ENCODE data around the gene PRKAB1. TPM values are rescaled to one million over a fixed set of nuclear protein-coding genes. Genes with fewer than 3 reads are reported as not detected.
A peak's percentile ranks its signal among the peaks of the same experiment; 100 is the strongest.

The PRKAB1 gene
- total and polyA plus RNA-seq, 2 experiments from 2014 or later = 16.3 to 31.0 TPM

- Histone ChIP-seq H3K79me2 (replicated peaks; ENCODE audit: insufficient read depth) (0 out of 2 replicates have a peak, but pooled peaks cover 4% of the 10 kb centered on the region), H3K27ac (ENCODE audit: low read depth) (no peak overlapping the region), H3K36me3 (ENCODE audit: insufficient read depth) (peaks cover 66% of the 10 kb centered on the region), H3K4me3 (no peak overlapping the region), H4K20me1 (replicated peaks; ENCODE audit: insufficient read depth) (peaks cover 28% of the 10 kb centered on the region; the same call in 1 of the 2 replicates), H3F3A (replicated peaks; ENCODE audit: low read depth) (0 out of 2 replicates have a peak, but pooled peaks cover 4% of the 10 kb centered on the region), H3K4me1 (ENCODE audit: insufficient read depth) (no peaks in the 10 kb centered on the region), H3K9me2 (ENCODE audit: insufficient read depth) (no peaks in the 10 kb centered on the region), H3K27me3 (ENCODE audit: insufficient read depth) (no peaks in the 10 kb centered on the region), H3K4me2 (no peak overlapping the region), H2AFZ (no peak overlapping the region)
- Mint-ChIP-seq H3K4me1 (peaks cover 7% of the 10 kb centered on the region), H3K36me3 (ENCODE audit: low read depth) (peaks cover 99% of the 10 kb centered on the region), H3K4me3 (no peak overlapping the region), H3K9me3 (no peaks in the 10 kb centered on the region), H3K27me3 (ENCODE audit: insufficient read depth, low read depth, poor library complexity) (peaks cover 2% of the 10 kb centered on the region), H3K27ac (no peak overlapping the region)
- TF ChIP-seq, protein P1, sequence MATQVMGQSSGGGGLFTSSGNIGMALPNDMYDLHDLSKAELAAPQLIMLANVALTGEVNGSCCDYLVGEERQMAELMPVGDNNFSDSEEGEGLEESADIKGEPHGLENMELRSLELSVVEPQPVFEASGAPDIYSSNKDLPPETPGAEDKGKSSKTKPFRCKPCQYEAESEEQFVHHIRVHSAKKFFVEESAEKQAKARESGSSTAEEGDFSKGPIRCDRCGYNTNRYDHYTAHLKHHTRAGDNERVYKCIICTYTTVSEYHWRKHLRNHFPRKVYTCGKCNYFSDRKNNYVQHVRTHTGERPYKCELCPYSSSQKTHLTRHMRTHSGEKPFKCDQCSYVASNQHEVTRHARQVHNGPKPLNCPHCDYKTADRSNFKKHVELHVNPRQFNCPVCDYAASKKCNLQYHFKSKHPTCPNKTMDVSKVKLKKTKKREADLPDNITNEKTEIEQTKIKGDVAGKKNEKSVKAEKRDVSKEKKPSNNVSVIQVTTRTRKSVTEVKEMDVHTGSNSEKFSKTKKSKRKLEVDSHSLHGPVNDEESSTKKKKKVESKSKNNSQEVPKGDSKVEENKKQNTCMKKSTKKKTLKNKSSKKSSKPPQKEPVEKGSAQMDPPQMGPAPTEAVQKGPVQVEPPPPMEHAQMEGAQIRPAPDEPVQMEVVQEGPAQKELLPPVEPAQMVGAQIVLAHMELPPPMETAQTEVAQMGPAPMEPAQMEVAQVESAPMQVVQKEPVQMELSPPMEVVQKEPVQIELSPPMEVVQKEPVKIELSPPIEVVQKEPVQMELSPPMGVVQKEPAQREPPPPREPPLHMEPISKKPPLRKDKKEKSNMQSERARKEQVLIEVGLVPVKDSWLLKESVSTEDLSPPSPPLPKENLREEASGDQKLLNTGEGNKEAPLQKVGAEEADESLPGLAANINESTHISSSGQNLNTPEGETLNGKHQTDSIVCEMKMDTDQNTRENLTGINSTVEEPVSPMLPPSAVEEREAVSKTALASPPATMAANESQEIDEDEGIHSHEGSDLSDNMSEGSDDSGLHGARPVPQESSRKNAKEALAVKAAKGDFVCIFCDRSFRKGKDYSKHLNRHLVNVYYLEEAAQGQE (IDR thresholded peaks at IDR 0.05; ENCODE audit: unreplicated experiment) = no peak
- TF ChIP-seq CTCF (conservative IDR thresholded peaks at IDR 0.05; ENCODE audit: low read depth in 2 of 2) (peak in 1 of 2 experiments; percentile 28; a peak in 1 of 4 replicates), ZNF462 (CRISPR knock-in tag; IDR thresholded peaks at IDR 0.05) (no peak), POLR2AphosphoS5 (IDR thresholded peaks at IDR 0.05; ENCODE audit: low read depth) (no peak)
- DNase-seq (ENCODE audit: low spot score) = no peak
- no peak for ATAC-seq
These were observed 8.6 kb downstream of the PRKAB1 start for GRCh38 chr12:119676573-119676972.

All from GM23338 (cell line).